HepG2 (cell line): ENCODE results near the gene CABP4. TPM values are rescaled to one million over a fixed set of nuclear protein-coding genes. Genes with fewer than 3 reads are reported as not detected.

Experiments
- ATAC-seq: fragments of 200-7000 bp; cut with Tn5 transposase; 3 replicates; pipeline ENCODE4 v1.9.1; 2020; ENCODE audit warnings: mild to moderate bottlenecking, moderate library complexity
- BruUV-seq: library from RNA; stranded (reverse); fragments of 400-500 nt; replicated peaks from 2 replicates; lab custom pipeline; 2021; lab: Mats Ljungman, UMichigan
- CTCF ChIA-PET: fragments of 300-600 bp; formaldehyde crosslinking; extraction: SDS; loops from one replicate; lab custom pipeline; 2021; ENCODE audit warnings: low total read pairs, inconsistent platforms, low intra/inter-chr PET ratio; lab: Yijun Ruan, JAX
- POLR2A ChIA-PET: fragments of 350-600 bp; sonication (Branson Sonifier 250); formaldehyde crosslinking; loops from one replicate; lab custom pipeline; 2020; ENCODE audit warnings: antibody characterized with exemption, inconsistent platforms; lab: Yijun Ruan, JAX
- DNase-seq: peaks from one replicate; pipeline ENCODE4 v3.0.0-alpha.2; 2015; ENCODE audit warnings: low spot score
- FAIRE-seq: peaks from 3 replicates; lab custom pipeline; 2011; peaks lifted over from hg19 to GRCh38; lab: Jason Lieb, UNC
- H2AFZ ChIP-seq: one replicate; pipeline ENCODE4 v1.6.1; 2011; ENCODE audit warnings: low read length, inconsistent platforms
- H3K27ac ChIP-seq: fragments of 300-600 bp; 3 replicates; pipeline ENCODE4 v1.8.0; 2011; ENCODE audit warnings: mixed run types, mild to moderate bottlenecking, mixed read lengths, low read length, inconsistent platforms; ENCODE audit not compliant: insufficient read depth; ENCODE audit errors: extremely low read length
- H3K27me3 ChIP-seq, 2 experiments: fragments of 200-600 bp in 1 of 2; 2 replicates in 1 of 2; 3 replicates in 1 of 2; pipeline versions ENCODE4 v1.6.0 to v1.8.0; 2011; ENCODE audit warnings: low read length in 2 of 2, mild to moderate bottlenecking in 2 of 2, moderate library complexity in 2 of 2, inconsistent platforms in 1 of 2; ENCODE audit not compliant: insufficient read depth in 2 of 2, control insufficient read depth in 1 of 2
- H3K36me3 ChIP-seq, 2 experiments: fragments of 200-600 bp in 1 of 2; replicated peaks in 1 of 2; 2 replicates in 1 of 2; 3 replicates in 1 of 2; pipeline versions ENCODE4 v1.5.1 to v1.8.0; 2011; ENCODE audit warnings: low read length in 2 of 2, inconsistent platforms in 1 of 2; ENCODE audit not compliant: insufficient read depth in 2 of 2, control insufficient read depth in 1 of 2
- H3K4me1 ChIP-seq: 2 replicates; pipeline ENCODE4 v1.5.1; 2012; ENCODE audit warnings: low read length, inconsistent platforms; ENCODE audit not compliant: insufficient read depth
- H3K4me2 ChIP-seq: 2 replicates; pipeline ENCODE4 v1.6.0; 2011; ENCODE audit warnings: low read depth, low read length, inconsistent platforms
- H3K4me3 ChIP-seq, 3 experiments: fragments of 200-600 bp in 1 of 3; sonication (generic), shearing (Covaris generic) in 1 of 3; replicated peaks in 1 of 3; 2 replicates each; pipeline ENCODE4 v1.5.1; 2011 to 2016; ENCODE audit warnings: low read length in 3 of 3, inconsistent platforms in 2 of 3, low read depth in 2 of 3, mild to moderate bottlenecking in 2 of 3, control low read depth in 1 of 3, mixed read lengths in 1 of 3; ENCODE audit not compliant: insufficient read depth in 1 of 3
- H3K79me2 ChIP-seq: one replicate; pipeline ENCODE4 v1.6.1; 2011; ENCODE audit warnings: low read length, inconsistent platforms; ENCODE audit not compliant: insufficient read depth
- H3K9ac ChIP-seq: 2 replicates; pipeline ENCODE4 v1.6.0; 2011; ENCODE audit warnings: mild to moderate bottlenecking, low read depth, low read length, inconsistent platforms; ENCODE audit not compliant: insufficient read depth
- H3K9me3 ChIP-seq: 2 replicates; pipeline ENCODE4 v1.5.1; 2012; ENCODE audit warnings: mild to moderate bottlenecking, low read length
- H4K20me1 ChIP-seq: 2 replicates; pipeline ENCODE4 v1.6.0; 2011; ENCODE audit warnings: inconsistent platforms, mild to moderate bottlenecking, low read length, moderate library complexity; ENCODE audit not compliant: insufficient read depth
- HNRNPH1 ChIP-seq: fragments of 200-400 bp; formaldehyde crosslinking; optimal IDR thresholded peaks from 2 replicates; pipeline ENCODE3; 2017; ENCODE audit warnings: mild to moderate bottlenecking, low read depth, low read length
- KDM5A ChIP-seq: fragments of 200-600 bp; sonication (generic); IDR thresholded peaks from 2 replicates; pipeline ENCODE4 v1.7.0; 2018; ENCODE audit warnings: antibody characterized with exemption, mild to moderate bottlenecking, low read length, borderline replicate concordance
- POLR2A ChIP-seq, 2 experiments: IDR thresholded peaks; 2 replicates each; pipeline ENCODE4 v1.6.1; 2011; ENCODE audit warnings: low read depth in 2 of 2, low read length in 2 of 2, mild to moderate bottlenecking in 1 of 2, moderate library complexity in 1 of 2; ENCODE audit not compliant: insufficient read depth in 1 of 2
- RBM22 ChIP-seq: fragments of 200-400 bp; formaldehyde crosslinking; optimal IDR thresholded peaks from 2 replicates; pipeline ENCODE3; 2017; ENCODE audit warnings: mild to moderate bottlenecking, low read length, moderate library complexity
- SALL1 ChIP-seq: sonication (generic); formaldehyde crosslinking; IDR thresholded peaks from 2 replicates; pipeline ENCODE4 v1.8.0; 2022; ENCODE audit warnings: mild to moderate bottlenecking, missing genetic modification reagents
- ZNF850 ChIP-seq: sonication (generic); formaldehyde crosslinking; conservative IDR thresholded peaks from 2 replicates; pipeline ENCODE4 v1.9.0; 2021; ENCODE audit warnings: mild to moderate bottlenecking, missing genetic modification reagents
- WGBS: methylation state at CpG from one replicate; pipeline ENCODE4 v1.1.6; 2017; ENCODE audit warnings: low lambda C conversion rate; 5-methylcytosine and 5-hydroxymethylcytosine counted together
- in situ Hi-C: cut with HindIII; loops from 2 replicates; pipeline ENCODE4 v1.10.0; 2017; ENCODE audit warnings: low pct_unique_long_range_greater_than_20kb; ENCODE audit not compliant: extremely low pct_ligation_motif_present
- intact Hi-C: fragments of 100-400 bp; cut with micrococcal nuclease; formaldehyde crosslinking; loops from one replicate; pipeline ENCODE4 v1.10.0; 2022; ENCODE audit not compliant: unreplicated experiment
- polyA plus RNA-seq, 8 experiments: library from polyadenylated mRNA; depleted of rRNA in 3 of 8; stranded (reverse) in 7 of 8; unstranded in 1 of 8; fragments of >200 nt; fragmentation: Illumina TruSeq in 4 of 8; extraction: Trizol in 4 of 8; gene quantifications; 2 replicates each; pipeline versions ENCODE4 v1.2.1 to v1.2.3, GENCODE V29; 2011 to 2016; ENCODE audit warnings: low read depth in 4 of 8, missing spikeins in 1 of 8, mixed read lengths in 1 of 8; ENCODE audit not compliant: insufficient read depth in 1 of 8
- total RNA-seq, 5 experiments: library from RNA; depleted of rRNA; stranded (reverse); fragments of >200 nt; fragmentation: Illumina TruSeq; extraction: Trizol; gene quantifications; 2 replicates each; pipeline ENCODE4 v1.2.3, GENCODE V29; 2016; ENCODE audit warnings: low read depth in 1 of 5

Gene CABP4
- total and polyA plus RNA-seq, 2 of the 13 experiments (the other 11 are each of a cell fraction or from before 2014, with no cell fraction given) = not detected

DNA sequence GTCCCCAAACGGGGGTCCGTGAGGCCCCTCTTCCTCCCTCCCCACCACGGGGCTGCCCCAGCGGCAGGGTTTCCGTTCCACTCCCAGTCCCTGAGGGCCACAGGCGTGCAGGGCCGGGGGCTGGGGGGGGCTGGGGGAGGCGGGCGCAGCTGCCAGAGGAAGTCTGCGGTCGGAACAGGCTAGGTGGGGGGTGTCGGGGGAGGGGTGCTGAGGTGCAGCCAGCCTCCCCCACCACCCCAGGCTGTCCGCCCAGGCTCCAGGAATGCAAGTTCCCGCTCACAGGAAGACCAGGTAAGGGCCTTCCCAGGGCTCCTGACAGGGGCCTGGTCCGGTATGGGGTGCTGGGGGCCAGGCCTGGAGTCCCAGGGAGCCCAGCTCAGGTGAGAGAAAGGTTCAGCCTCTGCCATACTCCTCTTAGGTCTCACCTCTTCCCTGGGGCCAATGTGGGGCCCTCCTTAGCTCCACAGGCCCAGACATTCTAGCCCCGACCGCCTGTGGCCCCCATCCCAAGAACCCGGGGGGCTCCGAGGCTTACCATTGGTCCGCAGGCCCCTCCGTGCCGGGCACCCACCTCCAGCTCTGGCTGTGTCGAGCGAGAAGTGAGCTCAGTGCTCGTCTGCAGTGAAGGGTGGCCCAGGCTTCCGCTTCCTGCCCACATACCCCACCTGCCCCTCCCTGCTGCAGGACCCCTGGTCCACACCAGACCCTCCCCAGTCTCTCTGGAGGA is 17.9 kb upstream of the CABP4 start, which contains the start of gene PTPRCAP:
Gene PTPRCAP (minus strand): TSS at position 601 of the 727 bp plus-strand sequence. CDS start 63 bp downstream, at position 538.
- ATAC-seq (no peak), FAIRE-seq (no peak), DNase-seq (no peak)
- in situ Hi-C loops (no loop called here), intact Hi-C loops (no loop called here)
- 0 out of 4 replicates have a peak, but pooled peaks of 1 of the 2 experiments have one; percentile 9 for TF ChIP-seq POLR2A (IDR thresholded peaks at IDR 0.05; ENCODE audit: insufficient read depth in 1 of 2, low read depth in 2 of 2, low read length in 2 of 2)
- TF ChIP-seq KDM5A = no peak
- peak; percentile 29 for TF ChIP-seq RBM22
- Histone ChIP-seq H3K9me3 (no peaks in the 10 kb centered on the region), H3K9ac (no peak within 1 kb of the TSS), H4K20me1 (no peaks in the 10 kb centered on the region), H3K4me2 (no peak within 1 kb of the TSS), H3K27me3 (no peaks in the 10 kb centered on the region), H3K79me2 (no peaks in the 10 kb centered on the region), H3K27ac (no peak within 1 kb of the TSS), H3K36me3 (peaks cover 15 to 25% of the 10 kb centered on the region in 2 experiments; a peak in 4 of 5 replicates), H2AFZ (no peak within 1 kb of the TSS), H3K4me3 (no peak within 1 kb of the TSS), H3K4me1 (peaks cover 3% of the 10 kb centered on the region)
- POLR2A ChIA-PET = interaction anchor here (1.4 to 1.6 kb wide), 2 partner anchors 9 to 31 kb away, joined by 3 to 4 read pairs; partner anchors contain the start of gene RPS6KB2
- BruUV-seq = no TSS peak
- CTCF ChIA-PET = no interaction called here
- WGBS = 92% methylated on average over 9 of the region's 26 CpGs

DNA sequence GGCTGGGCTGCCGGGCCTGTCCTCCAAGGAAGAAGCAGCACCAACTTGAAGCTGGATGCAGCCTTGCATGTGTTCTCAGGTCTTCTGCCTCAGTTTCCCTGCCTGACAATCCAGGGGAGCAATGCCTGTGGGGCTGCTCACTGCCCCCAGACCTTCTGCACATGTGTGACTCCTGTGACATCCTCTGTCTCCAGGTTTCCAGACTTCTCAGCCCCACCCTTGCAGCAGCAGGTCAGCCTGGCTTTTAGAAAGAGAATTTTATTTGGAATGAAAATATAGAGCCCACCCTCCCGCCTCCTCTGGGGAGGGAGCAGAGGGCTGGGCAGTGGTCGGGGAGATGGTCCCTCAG is 17.4 kb upstream of the CABP4 start:
- CTCF ChIA-PET = no interaction called here
- in situ Hi-C loops = no loop called here
- TF ChIP-seq HNRNPH1 = no peak
- TF ChIP-seq SALL1 = 0 out of 2 replicates have a peak, but pooled peaks have one; percentile 12
- TF ChIP-seq ZNF850 (CRISPR knock-in tag) = no peak
- no peaks in the 10 kb centered on the region for H3K9me3 ChIP-seq
- H3K9ac ChIP-seq = no peak overlapping the region
- H3K36me3 ChIP-seq = peaks cover 11 to 20% of the 10 kb centered on the region in 2 experiments; a peak in 4 of 5 replicates
- H3K4me1 ChIP-seq = peaks cover 8% of the 10 kb centered on the region
- no peaks in the 10 kb centered on the region for H4K20me1 ChIP-seq
- no peaks in the 10 kb centered on the region for H3K27me3 ChIP-seq
- no TSS peak for BruUV-seq
- intact Hi-C loops = no loop called here
- FAIRE-seq (no peak), DNase-seq (no peak), ATAC-seq (no peak)
- POLR2A ChIA-PET = interaction anchor here (1.1 to 1.6 kb wide), 3 partner anchors 9 to 31 kb away, joined by 3 to 5 read pairs (median 4); partner anchors contain the start of gene RPS6KB2
- H3K27ac ChIP-seq = no peak overlapping the region
- H3K4me2 ChIP-seq = no peak overlapping the region
- no peak overlapping the region for H2AFZ ChIP-seq
- peaks cover under 1% of the 10 kb centered on the region for H3K79me2 ChIP-seq
- 83% methylated on average over 3 of the region's 3 CpGs for WGBS
- no peak overlapping the region for H3K4me3 ChIP-seq
